IPS-NIHi7 (cell line): ENCODE results near the gene HDGF.

Experiments used
- DNase-seq: peaks from one replicate; pipeline ENCODE4 v3.0.0; 2012; ENCODE audit warnings: mixed read lengths; ENCODE audit errors: extremely low spot score

HDGF gene

DNA sequence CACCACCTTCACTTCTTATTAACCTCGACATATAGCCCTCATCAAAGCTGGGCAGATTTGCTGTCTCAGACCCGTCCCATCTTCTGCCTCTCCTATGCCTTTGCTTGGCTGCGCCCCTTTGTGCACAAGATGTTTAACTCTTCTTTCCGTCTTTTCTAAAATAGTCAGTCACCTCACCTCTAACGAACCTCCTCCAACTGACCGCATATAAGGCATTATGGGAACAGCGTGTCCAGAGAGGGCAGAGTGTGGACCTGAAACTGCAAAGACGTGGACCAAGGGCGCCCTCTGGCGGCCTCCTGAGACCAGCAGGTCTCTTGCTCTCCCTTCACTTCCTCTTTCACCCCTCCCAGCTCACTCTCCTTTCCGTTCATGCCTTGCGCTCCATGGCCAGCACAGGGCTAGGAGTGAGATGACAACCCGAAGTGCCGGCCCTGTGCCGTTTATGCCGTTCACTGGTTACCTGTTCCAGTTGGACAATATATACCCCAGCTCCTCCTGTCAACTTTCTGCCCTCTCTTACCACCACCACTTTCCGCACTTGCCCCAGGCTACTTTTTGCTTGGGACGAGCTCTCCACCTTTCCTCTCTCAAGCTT, 25.7 kb downstream of the HDGF start:
- DNase-seq: peak; percentile 83

DNA sequence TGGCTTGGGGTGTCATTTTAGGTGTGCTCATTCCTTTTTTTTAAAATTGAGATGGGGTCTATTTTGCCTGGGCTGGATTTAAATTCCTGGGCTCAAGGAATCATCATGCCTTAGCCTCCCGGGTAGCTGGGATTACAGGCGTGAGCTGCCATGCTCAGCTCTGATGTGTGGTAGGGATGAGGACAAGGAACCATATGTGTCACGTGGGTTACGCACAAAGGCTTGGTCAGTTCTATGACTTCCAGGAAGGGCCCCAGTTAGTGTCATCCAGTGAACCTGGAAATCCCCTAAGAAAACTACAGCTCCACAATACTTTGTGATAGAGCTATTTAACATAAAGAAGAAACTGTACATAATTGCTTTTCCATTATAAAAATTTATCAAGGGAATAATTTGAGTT, 29.9 kb downstream of the HDGF start:
- DNase-seq: no peak

GRCh38 chr1:156721131-156721530, 30.3 kb downstream of the HDGF start:
- DNase-seq: no peak

- no peak for DNase-seq
Observed at GRCh38 chr1:156717351-156717750, 34.1 kb downstream of the HDGF start.

DNA sequence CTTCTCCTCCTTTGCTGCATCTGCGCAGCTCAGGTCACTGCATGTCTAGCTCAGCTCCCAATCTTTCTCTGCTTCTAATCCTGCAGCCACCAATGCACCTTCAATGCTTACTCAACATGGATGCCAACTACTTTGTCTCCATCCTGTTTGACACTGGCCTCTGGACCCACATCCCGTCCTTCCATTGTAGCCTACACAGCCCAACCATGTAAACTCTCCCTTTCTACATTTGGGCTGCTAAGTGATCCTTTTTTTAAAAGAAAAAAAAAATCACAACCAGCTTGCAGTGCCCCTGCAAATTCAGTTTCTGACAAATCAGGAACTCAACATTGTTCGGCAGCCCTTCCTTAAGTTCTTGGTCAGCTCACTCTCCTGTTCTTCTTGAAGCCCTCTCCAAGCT, 36.6 kb downstream of the HDGF start:
- no peak for DNase-seq

GRCh38 chr1:156712626-156713025, 38.8 kb downstream of the HDGF start:
- DNase-seq: no peak

GRCh38 chr1:156711011-156711817, 40.3 kb downstream of the HDGF start:
- peak; percentile 38 for DNase-seq

DNA sequence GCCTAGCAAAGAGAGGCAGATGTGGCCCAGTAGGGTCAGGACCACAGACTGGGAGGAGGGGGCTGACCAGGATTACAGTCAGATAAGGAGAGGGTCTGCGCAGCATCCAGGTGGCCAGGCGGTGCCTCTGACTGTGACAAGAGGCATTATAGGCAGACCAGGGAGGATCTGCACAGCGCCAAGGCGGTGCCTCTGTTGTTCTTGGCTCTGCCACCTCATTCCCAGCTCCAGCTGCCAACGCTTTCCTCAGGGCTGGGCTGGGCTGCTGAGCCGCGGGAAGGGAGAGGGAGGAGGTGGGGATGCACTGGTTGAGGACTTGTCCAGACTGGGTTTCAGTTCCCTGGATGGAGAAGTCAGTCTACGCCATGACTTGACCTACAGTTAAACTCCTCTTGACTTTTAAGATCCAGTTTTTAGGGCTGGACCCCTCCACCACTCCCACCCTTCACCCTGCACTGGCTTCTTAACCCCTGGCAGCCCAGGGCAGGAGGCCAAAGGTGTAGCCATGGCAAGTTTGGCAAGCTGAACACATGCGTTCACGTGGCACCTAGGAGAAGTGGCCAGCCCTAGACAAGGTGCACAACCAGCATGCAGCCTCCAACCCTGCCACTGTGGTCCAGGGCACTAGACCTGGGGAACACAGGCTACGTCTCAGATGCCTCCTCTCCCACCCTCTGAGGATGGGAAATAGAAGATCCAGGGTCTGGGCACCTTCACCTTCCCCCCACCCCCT, 41.6 kb downstream of the HDGF start:
- no peak for DNase-seq

DNA sequence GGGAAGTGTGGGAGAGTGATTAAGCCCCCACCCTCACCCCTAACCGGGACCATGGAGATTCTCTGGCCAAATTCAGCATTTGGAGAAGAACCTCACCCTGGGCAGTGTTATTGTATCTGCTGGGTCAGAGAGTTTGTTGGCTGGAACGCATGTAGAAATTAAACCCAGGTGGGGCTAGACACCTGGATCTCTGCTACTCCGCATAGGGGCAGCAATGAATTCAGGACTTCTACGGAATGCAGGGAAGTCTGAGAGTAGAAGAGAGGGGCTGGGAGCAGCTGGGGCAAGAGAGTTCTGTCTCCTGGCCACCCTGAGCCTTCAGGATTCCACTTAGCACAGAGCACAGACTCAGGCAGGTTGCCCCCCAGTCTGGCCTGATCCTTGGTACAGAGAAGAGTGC, 42.4 kb downstream of the HDGF start:
- DNase-seq: no peak

DNA sequence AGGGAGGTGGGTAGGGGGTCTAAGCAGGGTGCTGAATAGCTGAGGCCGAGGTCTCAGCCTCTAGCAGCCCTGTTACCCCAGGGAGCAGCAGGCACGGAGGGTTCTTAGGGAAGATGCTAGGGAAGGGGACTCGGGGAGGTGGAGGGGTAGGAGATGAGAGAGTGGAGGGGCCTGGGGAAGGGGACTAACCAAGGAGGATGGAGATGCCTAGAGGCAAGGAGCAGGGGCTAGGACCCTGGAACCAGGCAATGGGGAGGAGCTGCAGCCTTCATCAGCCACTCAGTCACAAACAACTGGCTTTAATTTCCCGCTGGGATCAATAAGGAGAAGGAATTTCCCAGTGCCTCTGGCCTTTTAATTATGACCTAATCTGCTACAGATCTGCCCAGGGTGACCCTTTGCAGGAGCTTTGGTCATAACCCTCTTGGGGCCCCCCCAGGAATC, 43.2 kb downstream of the HDGF start:
- DNase-seq: peak; percentile 76

DNA sequence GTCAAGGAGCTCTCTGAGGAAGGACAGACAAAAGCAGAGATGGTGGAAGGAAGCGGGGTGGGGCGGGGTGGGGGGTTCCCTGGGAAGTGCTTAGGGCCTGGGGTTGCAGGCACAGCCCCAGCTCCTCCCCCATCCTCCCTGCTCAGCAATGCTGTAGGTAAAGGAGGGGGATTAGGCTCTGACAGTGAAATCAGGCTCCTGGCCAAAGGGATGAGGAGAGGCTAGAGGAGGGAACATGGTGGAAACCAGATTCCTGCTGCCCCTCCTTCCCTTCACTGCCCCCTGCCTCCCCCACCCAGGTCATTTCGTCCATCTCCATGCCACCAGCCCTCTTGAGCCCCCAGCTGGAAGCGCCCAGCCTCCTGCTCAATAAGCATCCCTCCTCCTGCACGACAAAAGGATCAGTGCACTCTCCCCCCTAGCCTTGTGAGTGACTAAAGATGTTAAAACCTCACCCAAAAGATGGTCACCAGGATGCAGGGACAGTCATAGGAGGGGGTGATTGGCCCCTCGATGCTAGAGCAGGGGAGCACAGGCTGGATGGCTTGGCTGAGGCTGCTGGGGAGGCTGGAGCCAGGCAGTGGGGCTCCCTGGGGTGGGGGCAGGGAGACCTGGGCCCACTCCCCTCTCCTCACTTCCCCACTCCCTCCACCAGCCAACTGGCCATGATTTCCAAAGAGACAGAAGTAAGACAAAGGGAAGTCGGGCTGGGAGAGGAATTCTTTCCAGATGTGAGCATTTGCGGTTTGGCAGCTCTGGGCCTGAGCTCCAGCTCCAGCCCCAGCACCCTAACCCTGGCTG, 43.9 kb downstream of the HDGF start:
- peak; percentile 59 for DNase-seq

- peak; percentile 48 for DNase-seq
Observed at GRCh38 chr1:156706657-156707416, 44.6 kb downstream of the HDGF start.

DNA sequence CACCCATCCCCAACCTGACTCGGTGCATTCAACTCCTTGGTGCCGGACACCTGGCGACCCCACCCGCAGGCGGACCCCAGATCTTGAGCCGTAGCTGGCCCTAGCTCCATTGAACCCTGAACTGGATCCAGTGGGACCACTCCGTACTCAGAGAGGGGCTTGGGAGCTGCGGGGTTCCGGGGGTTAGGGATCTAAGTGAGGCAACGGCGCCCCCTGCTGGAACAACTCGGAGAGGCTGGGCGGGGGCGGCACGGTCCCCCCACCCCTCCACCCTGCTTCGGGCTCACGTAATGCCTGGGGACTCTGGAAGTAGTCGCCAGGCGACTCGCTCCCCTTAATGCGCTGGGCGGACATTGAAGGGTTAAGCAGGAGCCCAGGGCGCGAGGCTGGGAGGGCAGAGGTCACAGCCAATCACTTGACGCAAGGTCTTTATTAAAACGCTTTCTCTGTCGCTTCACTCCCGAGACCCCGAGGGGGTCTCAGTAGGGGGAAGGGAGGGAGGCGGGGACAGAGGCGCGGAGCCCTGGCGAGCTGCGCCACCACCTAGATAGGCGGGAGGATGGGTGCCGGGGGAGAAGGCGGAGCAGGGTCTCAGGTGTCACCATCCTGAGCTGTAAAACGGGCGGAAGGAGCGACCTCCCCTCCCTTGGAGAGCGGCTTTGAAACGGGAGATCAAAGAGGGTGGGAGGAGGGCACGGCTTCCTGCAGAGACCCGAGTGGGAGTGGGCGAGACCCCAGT, 45.4 kb downstream of the HDGF start:
- peak; percentile 81 for DNase-seq

DNA sequence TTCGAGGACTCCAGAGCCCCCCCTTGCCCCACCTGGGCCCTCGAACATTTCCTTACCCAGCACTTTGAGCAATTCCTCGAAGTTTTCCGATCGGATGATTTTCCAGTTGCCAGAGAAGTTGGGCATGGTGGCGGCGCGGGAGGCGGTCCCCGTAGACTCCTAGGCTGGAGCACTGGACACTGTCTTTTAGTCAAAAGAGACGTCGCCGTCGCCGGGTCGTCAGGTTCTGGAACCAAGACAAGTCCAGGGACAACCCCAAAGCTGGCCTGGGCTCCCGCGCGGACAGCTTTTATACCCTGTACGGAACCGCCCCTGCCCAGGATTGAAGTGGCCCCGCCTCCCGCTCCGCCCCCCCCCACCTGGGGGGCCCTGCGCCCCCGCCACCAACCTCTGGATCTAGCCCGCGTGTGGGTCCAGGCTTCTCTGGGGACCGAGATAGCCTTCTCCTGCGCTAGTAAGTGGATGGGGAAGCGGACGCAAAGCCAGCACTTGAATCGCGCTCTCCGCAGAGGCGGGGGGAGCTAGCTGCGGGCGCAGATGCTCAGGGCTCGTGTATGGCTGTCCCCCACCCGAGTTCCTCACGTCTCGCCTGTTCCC, 46.1 kb downstream of the HDGF start, which contains the start of gene CRABP2:
Gene CRABP2 (minus strand): TSS at position 263 of the 597 bp plus-strand sequence. CDS start 137 bp downstream, at position 126.
- DNase-seq: peak; percentile 35

DNA sequence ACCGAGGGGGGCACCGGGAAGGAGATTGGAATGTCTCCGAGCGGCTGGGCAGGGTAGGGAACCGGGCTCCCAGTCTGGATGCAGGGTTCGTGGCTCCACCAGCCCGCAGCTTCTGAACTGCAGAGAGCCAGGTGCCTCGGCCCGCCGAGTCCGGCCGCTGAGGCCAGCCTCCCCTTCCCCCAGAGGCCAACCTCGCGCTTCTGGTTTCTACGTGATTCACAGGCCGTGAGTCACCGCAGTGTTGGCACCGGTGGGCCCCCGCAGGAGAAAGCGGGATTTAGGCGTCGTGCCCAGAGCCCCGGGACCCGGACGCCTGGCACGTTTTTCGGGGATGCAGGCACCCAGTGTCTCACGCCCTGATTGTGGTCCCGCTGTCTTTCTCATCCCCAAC, 46.5 kb downstream of the HDGF start:
- DNase-seq: peak; percentile 23

DNA sequence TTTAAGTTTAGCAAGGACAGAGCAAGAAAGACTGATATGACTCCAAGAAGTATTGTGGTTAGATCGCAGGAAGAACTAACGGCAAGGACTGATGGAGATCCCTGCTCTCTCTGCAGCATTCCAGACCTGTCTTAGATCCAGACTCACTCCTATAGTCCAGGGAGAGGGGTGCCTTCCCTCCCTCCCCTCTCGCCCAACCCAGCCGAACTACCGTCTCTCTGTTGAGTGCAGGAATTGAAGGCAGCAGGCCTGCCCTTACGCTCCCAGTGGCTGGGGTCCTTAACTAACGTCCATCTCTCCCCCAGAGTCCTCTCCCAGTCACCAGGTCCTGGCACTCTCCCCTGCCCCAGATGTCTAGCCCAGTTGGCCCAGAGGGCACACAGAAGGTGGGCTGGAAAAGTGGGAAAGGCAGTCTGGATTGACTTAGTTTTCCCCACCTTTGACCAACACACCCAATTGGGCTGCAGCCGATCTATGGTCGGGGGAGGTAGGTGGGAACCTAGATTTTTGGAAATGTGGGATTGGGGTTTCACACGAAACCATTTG, 47.2 kb downstream of the HDGF start:
- DNase-seq: no peak

- DNase-seq: peak; percentile 34
Observed at GRCh38 chr1:156703741-156704140, 47.7 kb downstream of the HDGF start.

DNA sequence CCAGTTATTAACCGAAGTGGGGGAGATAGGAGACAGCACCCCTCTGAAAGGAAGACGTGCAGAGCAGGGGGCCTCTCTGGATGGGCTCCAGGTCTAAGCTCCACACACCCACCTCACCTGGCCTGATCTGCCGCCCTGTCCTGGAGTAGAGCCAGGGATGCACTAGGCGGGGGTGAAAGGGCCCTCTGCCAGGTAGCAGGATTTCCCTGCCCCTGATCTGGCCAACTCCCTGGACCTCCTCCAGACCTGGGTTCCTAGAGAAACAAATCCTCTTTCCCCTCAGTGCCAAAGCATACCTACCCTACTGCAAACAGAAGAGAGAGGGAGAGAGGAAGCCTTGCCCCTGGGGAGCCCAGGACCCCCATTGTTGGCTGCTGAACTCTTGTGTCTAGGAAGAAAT, 48.1 kb downstream of the HDGF start:
- no peak for DNase-seq

DNA sequence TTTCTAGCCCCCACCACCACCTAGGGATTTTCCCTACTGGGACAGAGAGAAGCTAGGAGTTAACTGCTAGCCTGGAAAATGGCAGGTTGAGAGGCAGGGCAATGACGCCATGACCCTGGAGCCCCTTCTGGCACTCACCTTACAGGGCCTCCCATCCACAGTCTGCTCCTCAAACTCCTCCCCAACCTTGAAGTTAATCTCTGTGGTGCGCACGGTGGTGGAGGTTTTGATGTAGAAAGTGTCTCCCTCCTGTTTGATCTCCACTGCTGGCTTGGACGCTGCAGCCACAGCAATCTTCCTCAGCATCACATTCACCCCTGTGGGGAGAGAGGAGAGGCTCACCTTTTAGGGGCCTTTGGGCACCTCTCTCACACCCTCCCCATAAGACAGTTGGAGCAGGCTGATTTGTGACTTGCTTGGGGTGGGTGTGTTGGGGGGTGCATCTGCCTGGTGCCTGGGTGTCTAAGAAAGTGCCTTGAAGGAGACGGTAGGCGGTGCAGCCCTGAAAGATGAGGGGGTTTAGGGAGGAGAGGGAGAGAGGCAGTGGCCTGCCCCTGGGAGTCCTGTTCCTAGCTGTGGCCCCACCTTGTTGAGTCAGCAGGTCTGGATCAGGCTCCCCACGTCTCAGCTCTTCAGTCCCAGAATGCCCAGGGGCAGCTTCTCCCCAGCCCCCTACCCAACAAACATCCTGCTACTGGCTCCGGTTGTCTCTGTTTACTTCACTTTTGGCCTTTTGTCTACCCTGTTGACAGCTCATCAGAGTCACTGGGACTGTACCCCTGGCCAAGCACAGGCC, 50.5 kb downstream of the HDGF start:
- no peak for DNase-seq
